ENCODE results near the gene KYNU. TPM values are rescaled to one million over a fixed set of nuclear protein-coding genes. Genes with fewer than 3 reads are reported as not detected.

Gene KYNU
- total and polyA plus RNA-seq, 2 of the 13 experiments (the other 11 are each of a cell fraction or from before 2014, with no cell fraction given): 21.9 to 68.6 TPM

DNA sequence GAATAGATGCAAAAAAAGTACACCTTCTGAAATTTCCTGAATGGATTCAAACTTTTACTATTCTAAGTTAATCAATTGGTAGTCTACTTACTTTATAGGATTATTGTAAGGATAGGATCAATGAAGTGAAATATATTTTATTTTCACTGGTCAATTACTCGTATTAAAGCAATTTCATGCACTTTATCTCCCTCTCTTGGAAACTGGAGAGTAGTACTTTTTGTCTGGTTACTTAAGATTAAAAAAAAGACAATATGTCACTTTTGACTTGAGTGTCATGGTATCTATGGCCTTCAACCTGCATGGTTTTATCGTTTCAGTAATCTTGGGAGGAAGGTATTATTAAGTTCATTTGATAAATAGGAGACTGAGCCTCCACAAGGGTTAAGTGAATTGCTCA, 1.0 kb upstream of the KYNU start:
- BruUV-seq (replicated peaks): no TSS peak
- Histone ChIP-seq H4K20me1 (ENCODE audit: insufficient read depth, low read length) (no peaks in the 10 kb centered on the region), H3K36me3 (replicated peaks in 1 of 2; ENCODE audit: control insufficient read depth in 1 of 2, insufficient read depth in 2 of 2, low read length in 2 of 2) (no peaks in the 10 kb centered on the region; a peak in 2 of 5 replicates), H3K4me3 (replicated peaks in 1 of 3; ENCODE audit: insufficient read depth in 1 of 3, low read depth in 2 of 3, low read length in 3 of 3) (no peak overlapping the region), H3K9ac (ENCODE audit: insufficient read depth, low read depth, low read length) (no peak overlapping the region), H2AFZ (ENCODE audit: low read length) (no peak overlapping the region), H3K4me1 (ENCODE audit: insufficient read depth, low read length) (peaks cover 75% of the 10 kb centered on the region), H3K4me2 (ENCODE audit: low read depth, low read length) (no peak overlapping the region), H3K27ac (ENCODE audit: extremely low read length, insufficient read depth, low read length) (no peak overlapping the region), H3K27me3 (ENCODE audit: control insufficient read depth in 1 of 2, insufficient read depth in 2 of 2, low read length in 2 of 2) (no peaks in the 10 kb centered on the region), H3K9me3 (ENCODE audit: low read length) (no peaks in the 10 kb centered on the region), H3K79me2 (ENCODE audit: insufficient read depth, low read length) (peaks cover 31% of the 10 kb centered on the region)
- DNase-seq (ENCODE audit: low spot score) (no peak), FAIRE-seq (no peak), ATAC-seq (no peak)
- CTCF ChIA-PET (ENCODE audit: low intra/inter-chr PET ratio, low total read pairs): no interaction called here
- in situ Hi-C loops (cut with HindIII; ENCODE audit: extremely low pct_ligation_motif_present, low pct_unique_long_range_greater_than_20kb): no loop called here
- WGBS (ENCODE audit: low lambda C conversion rate): 94% methylated on average over 2 of the region's 2 CpGs
- intact Hi-C loops (cut with micrococcal nuclease; ENCODE audit: unreplicated experiment): loop anchor here (2.0 kb wide), 1 partner anchor 104 kb away; no protein-coding TSS in a partner anchor
- POLR2A ChIA-PET: interaction anchor here (1.3 to 1.5 kb wide), 2 partner anchors 72 to 75 kb away, joined by 3 to 12 read pairs; no protein-coding TSS in a partner anchor
- TF ChIP-seq, protein P1, sequence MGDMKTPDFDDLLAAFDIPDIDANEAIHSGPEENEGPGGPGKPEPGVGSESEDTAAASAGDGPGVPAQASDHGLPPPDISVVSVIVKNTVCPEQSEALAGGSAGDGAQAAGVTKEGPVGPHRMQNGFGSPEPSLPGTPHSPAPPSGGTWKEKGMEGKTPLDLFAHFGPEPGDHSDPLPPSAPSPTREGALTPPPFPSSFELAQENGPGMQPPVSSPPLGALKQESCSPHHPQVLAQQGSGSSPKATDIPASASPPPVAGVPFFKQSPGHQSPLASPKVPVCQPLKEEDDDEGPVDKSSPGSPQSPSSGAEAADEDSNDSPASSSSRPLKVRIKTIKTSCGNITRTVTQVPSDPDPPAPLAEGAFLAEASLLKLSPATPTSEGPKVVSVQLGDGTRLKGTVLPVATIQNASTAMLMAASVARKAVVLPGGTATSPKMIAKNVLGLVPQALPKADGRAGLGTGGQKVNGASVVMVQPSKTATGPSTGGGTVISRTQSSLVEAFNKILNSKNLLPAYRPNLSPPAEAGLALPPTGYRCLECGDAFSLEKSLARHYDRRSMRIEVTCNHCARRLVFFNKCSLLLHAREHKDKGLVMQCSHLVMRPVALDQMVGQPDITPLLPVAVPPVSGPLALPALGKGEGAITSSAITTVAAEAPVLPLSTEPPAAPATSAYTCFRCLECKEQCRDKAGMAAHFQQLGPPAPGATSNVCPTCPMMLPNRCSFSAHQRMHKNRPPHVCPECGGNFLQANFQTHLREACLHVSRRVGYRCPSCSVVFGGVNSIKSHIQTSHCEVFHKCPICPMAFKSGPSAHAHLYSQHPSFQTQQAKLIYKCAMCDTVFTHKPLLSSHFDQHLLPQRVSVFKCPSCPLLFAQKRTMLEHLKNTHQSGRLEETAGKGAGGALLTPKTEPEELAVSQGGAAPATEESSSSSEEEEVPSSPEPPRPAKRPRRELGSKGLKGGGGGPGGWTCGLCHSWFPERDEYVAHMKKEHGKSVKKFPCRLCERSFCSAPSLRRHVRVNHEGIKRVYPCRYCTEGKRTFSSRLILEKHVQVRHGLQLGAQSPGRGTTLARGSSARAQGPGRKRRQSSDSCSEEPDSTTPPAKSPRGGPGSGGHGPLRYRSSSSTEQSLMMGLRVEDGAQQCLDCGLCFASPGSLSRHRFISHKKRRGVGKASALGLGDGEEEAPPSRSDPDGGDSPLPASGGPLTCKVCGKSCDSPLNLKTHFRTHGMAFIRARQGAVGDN (CRISPR knock-in tag; IDR thresholded peaks at IDR 0.05): no peak
- no peak for TF ChIP-seq SOX6 (IDR thresholded peaks at IDR 0.05)
- TF ChIP-seq SOX6 (CRISPR knock-in tag; IDR thresholded peaks at IDR 0.05): no peak
- no peak for TF ChIP-seq FOXA1 (IDR thresholded peaks at IDR 0.05)
- TF ChIP-seq FOXA1 (CRISPR knock-in tag; IDR thresholded peaks at IDR 0.05): no peak
- peak; percentile 24; the same call in 1 of the 2 replicates for TF ChIP-seq STAG1 (CRISPR knock-in tag; IDR thresholded peaks at IDR 0.05)
- TF ChIP-seq, protein P2, sequence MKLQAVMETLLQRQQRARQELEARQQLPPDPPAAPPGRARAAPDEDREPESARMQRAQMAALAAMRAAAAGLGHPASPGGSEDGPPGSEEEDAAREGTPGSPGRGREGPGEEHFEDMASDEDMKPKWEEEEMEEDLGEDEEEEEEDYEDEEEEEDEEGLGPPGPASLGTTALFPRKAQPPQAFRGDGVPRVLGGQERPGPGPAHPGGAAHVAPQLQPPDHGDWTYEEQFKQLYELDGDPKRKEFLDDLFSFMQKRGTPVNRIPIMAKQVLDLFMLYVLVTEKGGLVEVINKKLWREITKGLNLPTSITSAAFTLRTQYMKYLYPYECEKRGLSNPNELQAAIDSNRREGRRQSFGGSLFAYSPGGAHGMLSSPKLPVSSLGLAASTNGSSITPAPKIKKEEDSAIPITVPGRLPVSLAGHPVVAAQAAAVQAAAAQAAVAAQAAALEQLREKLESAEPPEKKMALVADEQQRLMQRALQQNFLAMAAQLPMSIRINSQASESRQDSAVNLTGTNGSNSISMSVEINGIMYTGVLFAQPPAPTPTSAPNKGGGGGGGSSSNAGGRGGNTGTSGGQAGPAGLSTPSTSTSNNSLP (IDR thresholded peaks at IDR 0.05; ENCODE audit: low read depth, low read length): 0 out of 2 replicates have a peak, but pooled peaks have one; percentile 17

All from HepG2 (cell line).